ENCODE data around the gene FUBP3. TPM values are rescaled to one million over a fixed set of nuclear protein-coding genes. Genes with fewer than 3 reads are reported as not detected.
A peak's percentile ranks its signal among the peaks of the same experiment; 100 is the strongest.
"Not testable (repeated sequence)": the region's sequence is repeated elsewhere in the genome, so short reads cannot be mapped to it uniquely, and the experiment has no call there.

Gene FUBP3
- total and polyA plus RNA-seq, 5 donors = 25.8 to 36.9 (median 33.2) TPM

GRCh38 chr9:130557077-130557468 is 22.3 kb upstream of the FUBP3 start:
- intact Hi-C loops (cut with DNase I) = no loop called here
- no peak for ATAC-seq
- 94% methylated on average over 6 of the region's 6 CpGs for WGBS
- H3K4me1 ChIP-seq (ENCODE audit: control insufficient read depth, insufficient read depth, low read length) = no peaks in the 10 kb centered on the region
- no peak overlapping the region for H3K4me3 ChIP-seq (ENCODE audit: low read length)
- no peaks in the 10 kb centered on the region for H3K27me3 ChIP-seq (ENCODE audit: control insufficient read depth, insufficient read depth)
- no peak overlapping the region for H3K27ac ChIP-seq (ENCODE audit: low read length)
- peaks cover 2% of the 10 kb centered on the region for H3K9me3 ChIP-seq (ENCODE audit: control insufficient read depth, low read length)
- DNase-seq = no peak

GRCh38 chr9:130561056-130561455 is 18.3 kb upstream of the FUBP3 start:
- intact Hi-C loops (cut with DNase I) = no loop called here
- H3K4me1 ChIP-seq (ENCODE audit: control insufficient read depth, insufficient read depth, low read length) = no peaks in the 10 kb centered on the region
- DNase-seq (no peak), ATAC-seq (no peak)
- no peaks in the 10 kb centered on the region for H3K27me3 ChIP-seq (ENCODE audit: control insufficient read depth, insufficient read depth)
- no peak overlapping the region for H3K27ac ChIP-seq (ENCODE audit: low read length)
- H3K4me3 ChIP-seq (ENCODE audit: low read length) = no peak overlapping the region
- H3K9me3 ChIP-seq (ENCODE audit: control insufficient read depth, low read length) = no peaks in the 10 kb centered on the region
- 87% methylated on average over 2 of the region's 2 CpGs for WGBS

GRCh38 chr9:130562525-130562924 is 16.9 kb upstream of the FUBP3 start:
- WGBS = 85% methylated on average over 4 of the region's 4 CpGs
- H3K4me1 ChIP-seq (ENCODE audit: control insufficient read depth, insufficient read depth, low read length); DNase-seq; H3K9me3 ChIP-seq (ENCODE audit: control insufficient read depth, low read length); ATAC-seq; H3K4me3 ChIP-seq (ENCODE audit: low read length); H3K27me3 ChIP-seq (ENCODE audit: control insufficient read depth, insufficient read depth); intact Hi-C loops (cut with DNase I); H3K27ac ChIP-seq (ENCODE audit: low read length): not testable (repeated sequence)

- H3K27ac ChIP-seq (ENCODE audit: low read length) = no peak overlapping the region
- no peak overlapping the region for H3K4me3 ChIP-seq (ENCODE audit: low read length)
- ATAC-seq (no peak), DNase-seq (no peak)
- WGBS = 90% methylated on average over 7 of the region's 7 CpGs
- H3K27me3 ChIP-seq (ENCODE audit: control insufficient read depth, insufficient read depth) = no peaks in the 10 kb centered on the region
- intact Hi-C loops (cut with DNase I) = no loop called here
- no peaks in the 10 kb centered on the region for H3K4me1 ChIP-seq (ENCODE audit: control insufficient read depth, insufficient read depth, low read length)
- H3K9me3 ChIP-seq (ENCODE audit: control insufficient read depth, low read length) = no peaks in the 10 kb centered on the region
Observed at GRCh38 chr9:130563797-130564196, 15.6 kb upstream of the FUBP3 start.

- ATAC-seq (no peak), DNase-seq (no peak)
- Histone ChIP-seq H3K27ac (ENCODE audit: low read length) (no peak overlapping the region), H3K27me3 (ENCODE audit: control insufficient read depth, insufficient read depth) (no peaks in the 10 kb centered on the region), H3K9me3 (ENCODE audit: control insufficient read depth, low read length) (no peaks in the 10 kb centered on the region), H3K4me1 (ENCODE audit: control insufficient read depth, insufficient read depth, low read length) (no peaks in the 10 kb centered on the region), H3K4me3 (ENCODE audit: low read length) (no peak overlapping the region)
- intact Hi-C loops (cut with DNase I) = no loop called here
- WGBS = 79% methylated on average over 3 of the region's 3 CpGs
Observed at GRCh38 chr9:130565792-130566191, 13.6 kb upstream of the FUBP3 start.

GRCh38 chr9:130570208-130570607 is 9.2 kb upstream of the FUBP3 start:
- no peaks in the 10 kb centered on the region for H3K27me3 ChIP-seq (ENCODE audit: control insufficient read depth, insufficient read depth)
- no peaks in the 10 kb centered on the region for H3K9me3 ChIP-seq (ENCODE audit: control insufficient read depth, low read length)
- ATAC-seq = no peak
- no peak overlapping the region for H3K4me3 ChIP-seq (ENCODE audit: low read length)
- H3K4me1 ChIP-seq (ENCODE audit: control insufficient read depth, insufficient read depth, low read length) = no peaks in the 10 kb centered on the region
- no peak for DNase-seq
- 77% methylated on average over 10 of the region's 10 CpGs for WGBS
- intact Hi-C loops (cut with DNase I) = loop anchor here in 1 of 4 donors (10.0 kb wide), 1 partner anchor 115 kb away; no protein-coding TSS in a partner anchor
- no peak overlapping the region for H3K27ac ChIP-seq (ENCODE audit: low read length)

GRCh38 chr9:130575514-130575913 is 3.9 kb upstream of the FUBP3 start:
- Histone ChIP-seq H3K4me3 (ENCODE audit: low read length) (no peak overlapping the region), H3K4me1 (ENCODE audit: control insufficient read depth, insufficient read depth, low read length) (peaks cover 5% of the 10 kb centered on the region), H3K27me3 (ENCODE audit: control insufficient read depth, insufficient read depth) (no peaks in the 10 kb centered on the region), H3K27ac (ENCODE audit: low read length) (peak overlapping the region; percentile 8), H3K9me3 (ENCODE audit: control insufficient read depth, low read length) (no peaks in the 10 kb centered on the region)
- DNase-seq (no peak), ATAC-seq (peak in 1 of 2 donors; percentile 34)
- intact Hi-C loops (cut with DNase I) = loop anchor here in 1 of 4 donors (10.0 kb wide), 1 partner anchor 121 kb away; no protein-coding TSS in a partner anchor
- WGBS = 64% methylated on average over 3 of the region's 3 CpGs

GRCh38 chr9:130576176-130576575 is 3.2 kb upstream of the FUBP3 start:
- no peak for DNase-seq
- Histone ChIP-seq H3K4me1 (ENCODE audit: control insufficient read depth, insufficient read depth, low read length) (peaks cover 10% of the 10 kb centered on the region), H3K27me3 (ENCODE audit: control insufficient read depth, insufficient read depth) (no peaks in the 10 kb centered on the region), H3K4me3 (ENCODE audit: low read length) (no peak overlapping the region), H3K27ac (ENCODE audit: low read length) (no peak overlapping the region), H3K9me3 (ENCODE audit: control insufficient read depth, low read length) (no peaks in the 10 kb centered on the region)
- 31% methylated on average over 4 of the region's 4 CpGs for whole genome bisulfite sequencing
- intact Hi-C loops (cut with DNase I) = loop anchor here in 1 of 4 donors (10.0 kb wide), 1 partner anchor 121 kb away; no protein-coding TSS in a partner anchor
- ATAC-seq = no peak

GRCh38 chr9:130579738-130580463 is 524 bp downstream of the FUBP3 start:
- DNase-seq (peak in 1 of 3 donors; percentile 54), ATAC-seq (peak; percentile 27 to 33)
- H3K4me3 ChIP-seq (ENCODE audit: low read length) = peak overlapping the region; percentile 75
- intact Hi-C loops (cut with DNase I) = loop anchor here in 1 of 4 donors (10.0 kb wide), 1 partner anchor 125 kb away; no protein-coding TSS in a partner anchor
- no peaks in the 10 kb centered on the region for H3K27me3 ChIP-seq (ENCODE audit: control insufficient read depth, insufficient read depth)
- peak overlapping the region; percentile 17 for H3K27ac ChIP-seq (ENCODE audit: low read length)
- H3K4me1 ChIP-seq (ENCODE audit: control insufficient read depth, insufficient read depth, low read length) = peaks cover 10% of the 10 kb centered on the region
- no peaks in the 10 kb centered on the region for H3K9me3 ChIP-seq (ENCODE audit: control insufficient read depth, low read length)
- 2% methylated on average over 40 of the region's 40 CpGs for WGBS

GRCh38 chr9:130581766-130582165 is 2.4 kb downstream of the FUBP3 start:
- Histone ChIP-seq H3K4me3 (ENCODE audit: low read length) (no peak overlapping the region), H3K4me1 (ENCODE audit: control insufficient read depth, insufficient read depth, low read length) (peaks cover 10% of the 10 kb centered on the region), H3K27me3 (ENCODE audit: control insufficient read depth, insufficient read depth) (no peaks in the 10 kb centered on the region), H3K27ac (ENCODE audit: low read length) (no peak overlapping the region), H3K9me3 (ENCODE audit: control insufficient read depth, low read length) (no peaks in the 10 kb centered on the region)
- 75% methylated on average over 3 of the region's 3 CpGs for WGBS
- DNase-seq (no peak), ATAC-seq (no peak)
- intact Hi-C loops (cut with DNase I) = no loop called here

GRCh38 chr9:130583271-130583670 is 3.9 kb downstream of the FUBP3 start:
- WGBS = 89% methylated on average over 4 of the region's 4 CpGs
- H3K4me1 ChIP-seq (ENCODE audit: control insufficient read depth, insufficient read depth, low read length) = peaks cover 8% of the 10 kb centered on the region
- ATAC-seq (no peak), DNase-seq (no peak)
- intact Hi-C loops (cut with DNase I) = no loop called here
- no peaks in the 10 kb centered on the region for H3K27me3 ChIP-seq (ENCODE audit: control insufficient read depth, insufficient read depth)
- H3K9me3 ChIP-seq (ENCODE audit: control insufficient read depth, low read length) = no peaks in the 10 kb centered on the region
- H3K27ac ChIP-seq (ENCODE audit: low read length) = no peak overlapping the region
- H3K4me3 ChIP-seq (ENCODE audit: low read length) = no peak overlapping the region
